GM18502 (cell line): ENCODE results near the gene CES1.
"Not testable (repeated sequence)": the region's sequence is repeated elsewhere in the genome, so short reads cannot be mapped to it uniquely, and the experiment has no call there.

Source experiments
- ATAC-seq: cut with Tn5 transposase; IDR thresholded peaks from one replicate; pipeline ENCODE4 v1.9.1; 2021; ENCODE audit warnings: mild to moderate bottlenecking; ENCODE audit not compliant: unreplicated experiment, poor library complexity

The CES1 gene

DNA sequence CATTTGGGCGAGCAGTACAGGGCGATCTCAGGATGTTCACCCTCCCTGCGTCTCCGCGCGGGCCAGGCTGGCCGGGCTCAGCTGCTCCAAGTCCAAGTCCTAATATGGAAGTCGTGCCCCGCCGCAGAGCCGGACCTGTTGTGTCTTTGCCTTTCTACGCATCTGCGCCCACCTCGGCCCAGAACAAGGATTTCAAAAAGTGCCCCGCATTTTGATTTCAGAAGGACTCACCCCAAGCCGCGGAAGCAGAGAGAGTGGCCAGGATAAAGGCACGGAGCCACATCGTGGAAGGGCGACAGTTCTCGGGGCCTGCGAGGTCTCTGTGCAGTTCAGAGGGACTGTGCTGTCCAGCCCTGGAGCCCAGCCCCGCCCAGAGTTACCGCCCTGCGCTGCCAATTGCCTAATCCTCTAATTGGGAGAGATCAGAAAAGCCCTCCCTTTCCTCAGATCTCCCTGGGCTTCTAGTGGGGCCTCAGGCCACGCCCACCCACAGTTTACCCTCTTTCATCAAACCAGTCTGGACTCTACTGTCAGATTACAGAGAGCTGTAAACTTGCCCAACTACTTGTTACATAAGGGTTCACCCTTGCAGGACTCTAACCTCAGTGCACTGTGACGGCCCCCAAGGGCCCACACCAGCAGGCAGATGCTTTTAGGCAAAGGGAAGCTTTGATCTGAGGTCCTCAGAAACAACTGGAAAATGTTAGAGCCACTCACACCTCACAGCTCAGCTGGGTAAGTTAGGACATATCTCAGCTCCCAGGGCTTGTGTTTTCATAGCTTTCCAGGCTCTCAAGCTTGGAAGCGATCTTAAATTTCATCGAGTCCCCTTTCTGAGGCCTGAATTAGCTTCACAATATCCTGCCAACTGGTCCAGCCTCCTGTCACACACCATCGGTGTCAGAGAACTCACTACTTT is at the start of gene CES1:
Gene CES1 (minus strand): TSS at position 324 of the 919 bp plus-strand sequence. CDS start 41 bp downstream, at position 283.
- no peak for ATAC-seq

DNA sequence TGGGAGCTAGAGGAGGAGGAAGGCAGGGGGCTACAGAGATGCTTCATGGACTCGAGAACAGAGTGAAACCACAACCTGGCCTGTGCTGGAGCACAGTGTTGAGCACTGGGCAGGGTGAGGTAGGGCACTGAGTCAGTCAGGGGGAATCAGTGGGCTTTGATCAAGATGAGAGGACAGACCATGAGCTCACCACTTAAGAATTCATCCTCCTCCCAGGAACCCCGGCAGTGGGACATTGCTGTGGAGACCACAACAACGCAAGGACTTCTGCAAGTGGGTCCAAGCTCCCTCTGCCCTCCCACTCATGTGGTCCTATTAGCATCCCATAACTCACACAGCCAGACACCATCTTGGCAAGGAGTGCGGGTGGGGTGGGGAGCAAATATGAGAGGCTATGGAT is 44.0 kb upstream of the CES1 start:
- no peak for ATAC-seq

DNA sequence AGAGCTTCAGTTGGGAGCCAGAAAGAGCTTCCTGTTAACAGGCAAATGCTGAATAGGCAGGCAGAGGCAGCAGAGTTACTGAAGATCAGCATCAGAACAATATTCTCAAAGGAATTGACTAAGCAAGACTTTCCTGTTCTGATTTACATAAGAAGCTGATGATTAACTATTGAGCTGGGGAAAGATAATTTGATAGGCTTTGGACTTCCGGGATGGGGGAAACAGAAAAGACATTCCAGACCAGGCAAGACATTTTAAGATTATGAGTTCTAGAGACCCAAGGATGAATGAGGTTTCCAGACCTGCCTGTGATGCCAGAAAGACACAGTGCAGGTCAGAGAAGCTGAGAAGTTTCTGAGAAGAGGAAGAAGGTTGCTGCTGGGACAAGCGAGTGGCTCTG is 42.4 kb upstream of the CES1 start, which contains the start of gene CES5A:
Gene CES5A (minus strand): TSS at position 101 of the 400 bp plus-strand sequence. CDS start 152 bp downstream, outside the sequence.
- ATAC-seq = no peak

DNA sequence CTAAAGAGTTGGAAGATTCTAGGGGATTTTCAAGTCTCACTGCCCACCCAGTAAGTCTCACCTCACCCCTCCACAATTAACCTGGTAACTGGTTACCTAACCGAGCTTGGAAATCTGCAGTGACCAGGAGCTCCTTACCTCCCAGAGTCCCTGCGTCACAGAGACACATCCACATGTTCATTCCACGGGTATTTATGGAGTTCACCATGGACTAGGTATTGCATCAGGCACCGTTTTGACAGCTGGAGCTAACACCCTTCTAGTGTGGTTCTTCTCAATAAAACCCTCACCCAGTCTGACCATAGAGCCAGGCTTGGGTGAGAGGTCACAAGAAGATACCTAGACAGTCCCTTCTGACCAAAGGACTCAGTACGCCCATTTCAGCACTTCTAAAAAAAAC is 40.2 kb upstream of the CES1 start:
- ATAC-seq = no peak

DNA sequence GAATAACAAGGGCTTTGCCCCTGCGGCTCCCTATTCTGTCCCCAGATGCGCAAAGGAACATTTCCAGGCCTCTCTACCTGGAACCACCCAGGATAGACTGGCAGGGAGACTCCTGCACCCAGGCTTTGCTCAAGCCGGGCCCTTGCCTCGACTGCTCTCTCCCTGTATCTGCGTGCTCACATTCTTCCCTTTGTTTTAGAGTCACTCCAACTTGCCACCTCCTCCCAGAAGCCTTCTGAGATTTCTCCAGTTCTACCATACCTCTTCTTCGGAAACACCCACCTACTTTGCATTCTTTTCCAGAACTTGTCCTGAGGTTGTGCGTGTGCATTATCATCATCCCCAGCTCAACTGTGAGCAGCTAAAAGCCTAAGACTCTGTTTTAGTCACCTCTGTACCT is 39.2 kb upstream of the CES1 start:
- ATAC-seq = no peak

DNA sequence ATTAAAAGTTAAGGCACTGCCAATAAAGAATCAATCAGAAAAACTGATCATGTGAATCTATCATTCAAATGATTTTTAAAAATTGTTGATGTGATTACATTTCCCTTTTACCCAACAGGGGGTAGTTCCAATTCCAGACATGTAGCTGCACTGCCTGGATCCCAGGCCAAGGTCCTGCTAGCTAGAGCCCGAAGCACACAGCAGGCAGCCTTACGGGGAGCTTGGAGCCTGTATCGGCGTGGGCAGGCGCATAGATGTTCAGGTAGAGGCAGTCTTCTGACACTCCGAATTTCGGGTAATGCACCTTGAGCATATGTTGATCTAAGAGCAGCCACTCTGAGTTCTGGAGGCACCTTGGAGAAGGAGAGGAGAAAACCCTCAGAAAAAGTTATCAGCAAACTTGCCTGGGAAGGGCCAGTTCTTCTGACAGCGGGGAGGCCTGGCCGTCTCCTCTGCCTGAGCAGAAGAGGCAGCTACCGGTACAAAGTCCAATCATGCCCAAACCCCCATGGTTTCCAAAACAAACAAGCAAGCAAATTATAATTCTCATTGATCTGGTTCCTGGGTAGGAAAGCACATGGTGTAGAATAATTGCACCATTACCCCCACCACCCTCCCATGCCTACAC is 38.6 kb upstream of the CES1 start:
- no peak for ATAC-seq

DNA sequence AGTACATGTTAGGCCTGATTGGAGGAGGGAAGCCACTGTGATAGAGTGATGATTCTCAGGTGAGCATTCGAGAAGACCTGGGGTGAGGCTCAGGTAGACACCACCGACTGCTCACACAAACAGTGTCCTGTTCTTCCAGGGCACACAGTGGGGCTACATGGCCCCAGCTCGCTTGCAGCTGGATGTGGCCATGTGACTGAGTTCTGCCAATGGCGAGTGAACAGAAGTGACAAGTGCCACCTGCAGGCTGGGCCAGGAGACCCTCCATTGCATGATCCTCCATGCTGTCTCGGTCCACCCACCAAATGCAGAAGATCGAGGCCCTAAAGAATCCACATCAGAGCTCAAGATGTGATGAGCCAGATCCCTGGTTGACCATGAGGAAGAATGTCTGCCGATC is 36.1 kb upstream of the CES1 start:
- ATAC-seq = no peak

DNA sequence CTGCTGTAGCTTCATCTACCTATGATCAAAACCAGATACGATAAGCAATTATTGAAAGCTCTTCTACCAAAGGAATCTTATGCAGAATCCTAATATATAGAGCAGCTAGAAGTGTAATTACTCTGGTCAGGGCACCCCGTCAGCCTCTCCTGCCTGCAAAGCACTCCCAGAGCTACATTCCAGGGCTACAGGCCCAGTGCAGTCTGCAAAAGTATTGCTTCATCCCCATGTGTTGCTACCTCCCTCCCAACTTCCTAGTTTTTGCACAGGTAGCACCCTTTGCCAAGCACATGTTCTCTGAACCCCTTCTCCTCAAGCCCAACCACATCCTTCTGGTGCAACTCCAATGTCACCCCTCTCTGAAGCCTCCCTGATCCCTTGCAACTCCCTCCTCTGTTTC is 35.2 kb upstream of the CES1 start:
- no peak for ATAC-seq

DNA sequence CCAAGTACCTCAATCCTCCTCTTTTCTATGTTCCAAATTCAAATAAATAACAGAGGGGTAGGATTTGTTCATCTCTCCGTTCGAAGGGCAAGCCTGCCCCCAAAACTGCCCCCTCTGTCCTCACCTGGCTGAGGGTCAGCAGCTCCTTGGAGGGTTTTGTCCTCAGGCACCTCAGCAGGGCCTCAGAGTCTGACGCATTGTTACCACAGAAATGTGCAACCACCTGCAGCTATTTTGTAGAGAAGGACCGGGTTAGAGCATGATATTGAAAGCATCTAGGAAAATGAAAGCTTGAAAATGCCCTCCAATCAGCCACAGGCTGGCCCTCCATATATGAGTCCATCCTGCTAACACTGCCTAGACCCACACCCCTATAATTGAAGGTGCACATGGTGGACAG is 28.4 kb upstream of the CES1 start:
- no peak for ATAC-seq

DNA sequence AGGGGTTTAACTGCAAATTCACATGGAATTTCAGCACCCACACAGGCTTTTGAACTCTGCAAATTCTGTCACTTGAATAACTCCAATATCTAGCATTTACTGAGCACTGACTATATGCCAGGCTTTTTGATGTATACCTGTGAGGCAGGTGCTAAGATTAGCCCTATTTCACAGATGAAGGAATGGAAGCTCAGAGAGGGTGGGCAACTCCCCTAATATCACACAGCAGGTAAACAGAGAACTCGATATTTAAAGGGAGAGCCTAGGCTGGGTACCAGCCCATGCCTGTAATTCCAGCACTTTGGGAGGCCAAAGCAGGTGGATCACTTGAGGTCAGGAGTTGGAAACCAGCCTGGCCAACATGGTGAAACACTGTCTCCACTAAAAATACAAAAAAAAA is 24.8 kb upstream of the CES1 start:
- ATAC-seq = not testable (repeated sequence)

DNA sequence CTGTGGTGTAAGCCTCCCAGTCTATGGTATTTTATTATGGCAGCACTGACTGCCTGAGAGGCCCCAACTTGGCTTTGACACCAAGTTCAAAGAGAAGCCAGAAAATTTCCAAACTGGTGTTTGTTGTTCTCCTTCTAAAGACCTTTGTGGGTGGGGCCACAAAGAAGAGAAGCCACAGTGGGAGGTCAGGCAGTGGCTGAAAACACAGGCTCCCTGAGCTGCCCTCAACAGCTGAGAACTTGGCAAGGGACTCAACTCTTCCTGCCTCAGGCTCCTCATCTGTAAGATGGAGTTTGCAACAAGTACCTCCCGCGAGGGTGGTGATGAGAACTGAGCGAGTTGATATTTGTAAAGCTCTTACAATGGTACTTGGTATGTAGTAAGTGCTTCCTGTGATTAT is 24.1 kb upstream of the CES1 start:
- no peak for ATAC-seq

DNA sequence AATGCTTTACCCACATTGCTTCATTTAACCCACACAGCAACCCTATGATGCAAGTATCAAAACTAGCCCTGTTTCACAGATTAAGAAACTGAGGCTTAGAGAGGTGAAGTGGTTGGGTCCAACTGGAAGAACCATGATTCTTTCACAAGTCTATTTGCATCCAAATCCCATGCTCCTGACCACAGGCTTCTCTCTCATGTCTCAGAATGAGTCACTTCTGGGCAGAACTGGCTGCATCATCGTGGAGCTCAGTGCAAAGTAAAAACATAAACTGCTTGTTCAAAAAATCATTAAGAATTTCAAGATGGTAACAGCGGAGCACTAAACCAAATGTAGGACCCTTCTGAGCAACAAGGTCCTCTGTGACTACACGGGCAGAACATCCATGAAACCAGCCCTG is 20.2 kb upstream of the CES1 start:
- no peak for ATAC-seq

DNA sequence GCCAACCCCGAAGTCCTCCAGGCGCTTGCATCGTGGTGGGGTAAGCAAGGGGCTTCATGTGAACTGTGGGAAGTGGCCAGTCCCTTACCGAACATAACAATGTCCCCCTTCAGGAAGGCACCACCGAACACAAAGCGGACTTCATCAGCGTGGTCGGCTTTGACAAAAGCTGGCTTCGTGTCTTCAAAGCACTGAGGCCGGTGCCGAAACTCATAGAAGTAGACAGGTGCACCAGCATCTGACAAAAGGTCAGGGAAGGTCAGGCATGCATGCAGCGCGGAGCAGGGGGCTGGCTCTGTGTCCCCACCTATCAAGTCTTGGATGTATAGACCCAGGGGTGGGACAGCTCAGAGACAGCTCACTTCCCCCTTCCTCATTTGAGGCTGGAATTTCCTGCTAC is 16.6 kb upstream of the CES1 start:
- no peak for ATAC-seq

DNA sequence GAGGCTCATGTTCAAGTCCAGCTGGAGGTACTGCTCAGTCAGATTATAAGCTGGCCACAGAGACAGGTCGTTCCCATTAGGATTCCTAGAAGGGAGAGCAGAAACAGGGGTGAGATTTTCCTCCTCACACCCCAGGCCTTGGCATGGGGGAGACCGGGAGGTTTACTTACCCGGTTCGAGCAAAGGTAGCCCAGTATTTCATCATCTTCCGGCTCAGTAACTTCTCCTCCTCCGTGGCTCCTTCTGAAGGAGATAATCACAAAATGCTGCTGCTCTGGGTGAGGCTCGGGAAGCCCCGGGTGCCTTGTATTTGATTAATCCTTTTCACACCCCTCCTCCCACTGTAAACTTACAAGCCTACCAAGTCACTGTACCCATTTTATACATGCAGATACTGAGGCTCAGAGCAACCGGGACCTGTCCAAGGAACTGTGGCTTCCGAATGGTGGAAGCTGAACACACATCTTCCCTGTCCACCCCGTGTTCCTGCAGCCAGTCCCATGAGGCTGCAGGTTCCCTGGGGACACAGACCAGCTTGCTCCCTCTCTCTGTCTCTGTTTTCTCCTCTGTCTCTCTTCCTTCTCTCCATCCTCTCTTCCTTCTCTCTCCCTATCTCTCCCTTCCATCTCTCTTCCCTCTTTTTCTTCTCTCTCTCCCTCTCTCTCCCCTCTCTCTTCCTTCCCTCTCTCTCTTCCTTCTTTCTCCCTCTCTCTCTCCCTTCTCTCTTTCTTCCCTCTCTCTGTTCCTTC is 13.9 kb upstream of the CES1 start:
- no peak for ATAC-seq

DNA sequence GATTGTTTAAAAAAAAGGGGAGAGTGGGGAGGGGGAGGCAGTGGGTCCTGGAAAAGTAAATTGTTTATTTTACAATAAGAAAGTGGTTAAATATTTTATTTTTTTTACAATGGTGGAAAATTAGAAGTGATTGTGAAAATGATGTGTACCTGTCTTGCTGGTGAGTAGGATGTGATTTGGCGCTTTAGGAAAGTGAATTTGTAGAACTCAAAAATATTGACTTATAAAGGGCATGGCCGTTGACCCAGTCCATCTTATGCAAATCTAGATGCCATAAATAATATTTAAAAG is 10.2 kb upstream of the CES1 start:
- ATAC-seq = no peak

DNA sequence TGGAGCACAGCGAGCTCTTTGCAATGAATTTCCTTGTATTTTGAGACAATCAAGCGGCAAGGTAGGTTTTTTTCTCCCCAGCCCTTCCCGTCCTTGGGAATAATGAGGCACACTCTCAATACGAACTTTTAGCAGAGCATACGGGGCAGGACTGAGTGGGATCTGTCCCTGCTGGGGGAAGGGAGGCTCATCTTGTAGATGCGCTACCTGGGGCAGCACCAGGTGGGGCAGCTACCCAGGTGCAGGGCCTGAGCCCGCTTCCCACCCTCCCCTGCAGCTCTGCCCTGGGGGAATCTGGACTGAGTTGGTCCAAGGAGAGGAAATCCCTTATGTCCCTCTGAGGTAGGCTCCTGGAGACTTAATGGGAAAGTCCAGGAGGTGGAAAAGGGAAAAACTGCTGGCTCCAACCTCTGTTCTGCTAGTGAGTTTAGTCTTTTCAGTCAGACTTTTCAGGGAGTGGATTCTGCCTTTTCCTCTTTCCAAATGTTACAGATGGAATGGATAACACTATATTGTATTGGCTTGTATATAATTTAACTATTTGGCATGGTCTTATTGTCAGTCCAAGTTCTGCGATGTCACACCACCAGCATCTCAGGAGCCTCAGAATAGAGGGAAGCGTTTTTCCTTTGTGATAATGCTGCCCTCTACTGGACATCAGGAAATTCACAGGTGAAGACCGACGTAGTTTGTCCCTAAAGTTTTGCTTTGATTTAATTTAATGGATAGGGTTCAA is 9.6 kb upstream of the CES1 start:
- ATAC-seq = no peak

DNA sequence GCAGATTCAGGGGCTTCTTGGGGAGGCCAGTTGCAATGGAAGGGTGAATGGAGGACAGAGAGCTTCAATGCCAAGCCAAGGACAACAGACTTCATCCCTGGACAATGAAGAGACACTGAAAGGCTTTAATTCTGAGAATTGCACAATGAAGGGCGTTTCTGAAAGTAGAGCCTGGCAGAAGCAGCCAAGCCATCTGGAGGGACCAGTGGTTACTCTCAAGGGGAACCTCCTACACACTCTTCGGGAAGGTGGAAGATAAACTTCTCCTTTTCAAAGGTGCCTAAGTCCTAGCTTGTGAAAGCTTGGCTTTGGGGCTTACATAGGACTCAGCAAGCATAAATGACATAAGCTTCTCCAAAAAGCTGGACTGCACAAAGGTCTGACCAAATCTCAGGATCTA is 6.2 kb upstream of the CES1 start:
- ATAC-seq = no peak

DNA sequence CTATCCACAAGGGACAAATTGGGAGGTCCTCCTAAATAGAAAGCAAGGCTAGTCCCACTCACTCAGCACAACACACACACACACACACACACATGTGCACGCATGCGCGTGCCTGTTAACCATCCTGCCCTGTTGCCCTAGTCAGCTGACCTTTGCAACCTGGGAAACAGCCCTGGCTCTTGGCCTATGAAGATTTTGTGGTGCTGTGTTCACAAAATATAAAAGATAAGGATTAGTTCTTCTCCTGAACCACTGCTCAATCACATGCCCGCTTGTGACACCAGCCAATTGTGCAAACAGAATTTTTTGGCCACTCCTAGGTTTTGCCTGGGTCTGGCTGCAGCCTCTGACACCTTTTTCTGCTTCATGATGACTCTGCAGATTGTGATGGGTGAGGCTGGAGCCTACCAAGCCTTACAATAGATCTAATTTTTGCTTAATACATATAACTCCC is 3.3 kb upstream of the CES1 start:
- ATAC-seq = no peak

DNA sequence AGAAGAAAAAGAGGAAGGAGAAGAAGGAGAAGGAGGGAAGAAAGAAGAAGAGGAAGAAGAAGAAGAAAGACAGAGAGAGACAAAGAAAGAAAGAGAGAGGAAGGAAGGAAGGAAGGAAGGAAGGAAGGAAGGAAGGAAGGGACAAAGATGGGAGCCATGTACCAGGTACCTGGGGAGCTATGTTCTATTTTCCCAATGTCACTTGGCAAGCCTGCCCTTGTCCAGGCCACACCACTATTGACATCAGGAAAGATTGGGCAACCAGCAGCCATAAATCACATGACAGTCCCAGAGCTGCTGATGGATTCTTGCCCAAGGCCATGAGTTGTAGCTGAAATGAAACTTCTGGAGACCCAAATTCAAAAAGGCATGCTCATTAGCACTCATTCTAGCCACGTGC is 2.7 kb upstream of the CES1 start:
- no peak for ATAC-seq

DNA sequence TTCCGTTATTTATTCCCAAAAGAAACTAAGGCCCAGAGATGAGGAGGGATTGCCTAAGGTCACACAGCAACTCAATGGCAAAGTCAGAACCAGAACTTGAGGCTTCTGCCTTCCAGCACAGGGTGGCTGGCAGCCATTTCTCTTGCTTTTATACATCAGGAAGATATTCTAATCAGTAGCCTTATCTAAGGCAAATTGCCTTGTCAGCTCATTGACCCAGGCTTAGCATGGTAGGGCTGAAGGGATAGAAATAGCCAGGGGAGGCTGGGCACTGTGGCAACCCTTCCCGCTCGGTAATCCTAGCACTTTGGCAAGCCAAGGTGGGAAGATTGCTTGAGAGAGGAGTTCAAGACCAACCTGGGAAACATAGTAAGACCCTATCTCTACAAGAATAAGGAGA is 2.3 kb upstream of the CES1 start:
- not testable (repeated sequence) for ATAC-seq
